Activated CD8-positive, alpha-beta memory T cell treated with anti-CD3 and anti-CD28 coated beads for 36 hours (primary cell): Measurements from ENCODE around the gene ROR1. TPM values are rescaled to one million over a fixed set of nuclear protein-coding genes. Genes with fewer than 3 reads are reported as not detected.
"Not testable (repeated sequence)": the region's sequence is repeated elsewhere in the genome, so short reads cannot be mapped to it uniquely, and the experiment has no call there.

Source experiments
- CTCF ChIA-PET: fragments of 350-600 bp; sonication (Branson Sonifier 250); formaldehyde crosslinking; loops from one replicate; lab custom pipeline; 2021; ENCODE audit warnings: antibody characterized with exemption; lab: Charles Lee
- POLR2A ChIA-PET: fragments of 350-600 bp; sonication (Branson Sonifier 250); formaldehyde crosslinking; loops from one replicate; lab custom pipeline; 2021; ENCODE audit warnings: antibody characterized with exemption; lab: Charles Lee
- total RNA-seq, 2 experiments: library from RNA; stranded (reverse); gene quantifications; one replicate each; pipeline ENCODE4 v1.2.3, GENCODE V29; 2021

Gene ROR1
- total RNA-seq, 2 experiments from 2014 or later = not detected

- CTCF ChIA-PET = no interaction called here
Observed at GRCh38 chr1:63756839-63757238, 17.0 kb upstream of the ROR1 start.

GRCh38 chr1:63757334-63757733 is 16.5 kb upstream of the ROR1 start:
- CTCF ChIA-PET = no interaction called here
- POLR2A ChIA-PET = no interaction called here

More at GRCh38 chr1:63756839-63757238, 17.0 kb upstream of the ROR1 start:
- POLR2A ChIA-PET = interaction anchor here (0.6 kb wide), 1 partner anchor 193 kb away, joined by 6 read pairs; no protein-coding TSS in a partner anchor

- CTCF ChIA-PET = no interaction called here
- POLR2A ChIA-PET = no interaction called here
Observed at GRCh38 chr1:63758791-63759190, 15.0 kb upstream of the ROR1 start.

GRCh38 chr1:63759778-63760177 is 14.0 kb upstream of the ROR1 start:
- POLR2A ChIA-PET = no interaction called here
- CTCF ChIA-PET = interaction anchor here (0.7 kb wide), 1 partner anchor 113 kb away, joined by 3 read pairs; no protein-coding TSS in a partner anchor

GRCh38 chr1:63770381-63770780 is 3.4 kb upstream of the ROR1 start:
- CTCF ChIA-PET = no interaction called here
- POLR2A ChIA-PET = no interaction called here

GRCh38 chr1:63772201-63772600 is 1.6 kb upstream of the ROR1 start:
- POLR2A ChIA-PET = no interaction called here
- CTCF ChIA-PET = no interaction called here

GRCh38 chr1:63772876-63773275 is 941 bp upstream of the ROR1 start:
- POLR2A ChIA-PET = no interaction called here
- CTCF ChIA-PET = no interaction called here

GRCh38 chr1:63773496-63773814 is 362 bp upstream of the ROR1 start:
- POLR2A ChIA-PET = no interaction called here
- CTCF ChIA-PET = no interaction called here

GRCh38 chr1:63774617-63775417 is 1.0 kb downstream of the ROR1 start:
- ChIA-PET POLR2A (no interaction called here), CTCF (no interaction called here)

- POLR2A ChIA-PET = interaction anchor here (0.6 kb wide), 1 partner anchor 20 kb away, joined by 3 read pairs; no protein-coding TSS in a partner anchor
- CTCF ChIA-PET = no interaction called here
Observed at GRCh38 chr1:63775418-63776127, 1.8 kb downstream of the ROR1 start.

- CTCF ChIA-PET = no interaction called here
- POLR2A ChIA-PET = no interaction called here
Observed at GRCh38 chr1:63777286-63777685, 3.5 kb downstream of the ROR1 start.

- POLR2A ChIA-PET = no interaction called here
- CTCF ChIA-PET = no interaction called here
Observed at GRCh38 chr1:63777965-63778880, 4.4 kb downstream of the ROR1 start.

GRCh38 chr1:63779338-63780211 is 5.8 kb downstream of the ROR1 start:
- ChIA-PET POLR2A (no interaction called here), CTCF (no interaction called here)

GRCh38 chr1:63780565-63780964 is 6.7 kb downstream of the ROR1 start:
- CTCF ChIA-PET = no interaction called here
- POLR2A ChIA-PET = no interaction called here

- POLR2A ChIA-PET = no interaction called here
- CTCF ChIA-PET = no interaction called here
Observed at GRCh38 chr1:63782982-63783381, 9.2 kb downstream of the ROR1 start.

GRCh38 chr1:63784083-63784482 is 10.3 kb downstream of the ROR1 start:
- POLR2A ChIA-PET = no interaction called here
- CTCF ChIA-PET = no interaction called here

GRCh38 chr1:63784489-63785390 is 10.9 kb downstream of the ROR1 start:
- POLR2A ChIA-PET = no interaction called here
- CTCF ChIA-PET = no interaction called here

GRCh38 chr1:63787270-63787669 is 13.5 kb downstream of the ROR1 start:
- POLR2A ChIA-PET, CTCF ChIA-PET: not testable (repeated sequence)
